ENCODE data around the gene PTPMT1.
"Not testable (repeated sequence)": the region's sequence is repeated elsewhere in the genome, so short reads cannot be mapped to it uniquely, and the experiment has no call there.

PTPMT1 gene

DNA sequence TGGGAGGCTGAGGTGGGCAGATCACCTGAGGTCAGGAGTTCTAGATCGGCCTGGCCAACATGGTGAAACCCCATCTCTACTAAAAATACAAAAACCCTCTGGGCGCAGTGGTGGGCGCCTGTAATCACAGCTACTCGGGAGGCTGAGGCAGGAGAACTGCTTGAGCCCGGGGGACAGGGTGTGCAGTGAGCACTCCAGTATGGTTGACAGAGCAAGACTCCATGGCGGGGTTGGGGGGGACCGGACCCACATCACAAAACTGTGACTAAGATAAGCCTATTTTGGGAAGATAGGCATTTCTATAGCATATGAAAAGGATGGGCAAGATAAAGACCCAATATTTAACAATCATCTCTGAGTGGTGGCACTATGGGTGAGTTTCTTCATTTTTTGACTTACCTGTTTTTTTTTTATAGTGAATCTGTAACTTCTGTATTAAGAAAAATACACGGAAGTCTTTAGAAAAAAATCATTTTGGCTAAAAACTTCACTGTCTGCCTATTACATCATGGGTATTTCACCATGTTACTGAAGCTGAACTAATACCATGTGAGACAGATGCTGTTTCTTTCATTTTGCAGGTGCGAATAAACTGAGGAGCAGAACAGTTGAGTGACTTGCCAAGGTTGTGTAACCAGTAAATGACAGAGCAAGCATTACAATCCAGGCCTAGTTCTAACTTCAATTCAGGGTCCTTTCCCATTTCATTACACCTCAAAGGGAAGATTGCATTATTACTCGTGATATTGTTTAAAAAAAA, 14.9 kb upstream of the PTPMT1 start:
- no peak for DNase-seq

DNA sequence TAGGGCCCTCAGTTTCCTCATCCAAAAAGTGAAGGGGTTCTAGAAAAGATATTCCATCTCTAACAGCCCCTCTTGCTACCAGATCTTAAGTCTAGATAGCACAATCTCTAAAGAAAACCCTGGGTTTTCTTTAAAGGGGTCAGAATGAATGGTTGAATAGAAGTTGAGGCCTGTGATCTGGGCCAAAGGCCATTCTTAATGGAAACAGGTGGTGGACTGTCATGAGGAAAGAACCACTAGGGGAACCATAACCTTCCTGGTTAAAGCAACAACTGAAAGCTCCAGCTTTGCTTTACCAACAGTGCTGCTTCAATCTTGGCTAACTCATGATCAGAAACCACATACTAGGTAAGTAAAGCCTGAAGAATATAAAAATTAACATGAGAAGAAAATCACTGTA, 14.3 kb upstream of the PTPMT1 start:
- no peak for DNase-seq

- DNase-seq, result no peak
These were observed 13.3 kb upstream of the PTPMT1 start for GRCh38 chr11:47552056-47552565.

- peak; percentile 87 for DNase-seq
These were observed 12.6 kb upstream of the PTPMT1 start, which contains the start of gene CELF1 for GRCh38 chr11:47552566-47553405. TSS of gene CELF1 (minus strand) at chr11:47553132. CDS start at chr11:47499523, 53,609 bp downstream.

- DNase-seq, result no peak
These were observed 12.0 kb upstream of the PTPMT1 start for GRCh38 chr11:47553406-47553743.

- DNase-seq, result not testable (repeated sequence)
These were observed 8.4 kb upstream of the PTPMT1 start for GRCh38 chr11:47557004-47557403.

GRCh38 chr11:47558695-47559094, 6.7 kb upstream of the PTPMT1 start:
- no peak for DNase-seq

DNA sequence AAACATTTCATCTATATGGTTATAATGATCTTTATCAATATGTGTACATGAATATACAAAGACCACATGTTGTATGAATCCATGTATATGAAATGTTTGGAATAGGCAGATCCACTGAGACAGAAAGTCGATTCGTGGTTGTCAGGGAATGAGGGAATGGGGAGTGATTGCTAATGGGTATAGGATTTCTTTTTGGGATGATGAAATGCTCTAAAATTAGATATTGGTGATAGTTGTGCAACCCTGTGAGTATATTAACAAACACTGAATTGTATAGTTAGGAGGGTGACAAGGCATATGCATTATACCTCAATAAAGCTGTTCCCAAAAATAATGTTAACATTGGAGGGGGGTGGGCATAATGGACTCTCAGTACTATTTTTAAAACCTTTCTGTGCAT, 5.0 kb upstream of the PTPMT1 start:
- DNase-seq, result no peak

- DNase-seq, result not testable (repeated sequence)
These were observed 3.0 kb upstream of the PTPMT1 start for GRCh38 chr11:47562393-47562792.

DNA sequence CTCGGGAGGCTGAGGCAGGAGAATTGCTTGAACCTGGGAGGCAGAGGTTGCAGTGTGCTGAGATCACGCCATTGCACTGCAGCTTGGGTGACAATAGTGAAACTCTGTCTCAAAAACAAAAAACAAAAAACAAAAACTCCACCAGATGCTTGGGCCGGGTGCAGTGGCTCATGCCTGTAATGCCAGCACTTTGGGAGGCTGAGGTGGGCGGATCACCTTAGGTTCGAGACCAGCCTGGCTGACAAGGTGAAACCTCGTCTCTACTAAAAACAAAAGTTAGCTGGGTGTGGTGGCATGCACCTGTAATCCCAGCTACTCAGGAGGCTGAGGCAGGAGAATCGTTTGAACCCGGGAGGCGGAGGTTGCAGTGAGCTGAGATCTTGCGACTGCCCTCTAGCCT, 1.0 kb upstream of the PTPMT1 start:
- not testable (repeated sequence) for DNase-seq

GRCh38 chr11:47564933-47565339, 463 bp upstream of the PTPMT1 start:
- DNase-seq, result no peak

DNA sequence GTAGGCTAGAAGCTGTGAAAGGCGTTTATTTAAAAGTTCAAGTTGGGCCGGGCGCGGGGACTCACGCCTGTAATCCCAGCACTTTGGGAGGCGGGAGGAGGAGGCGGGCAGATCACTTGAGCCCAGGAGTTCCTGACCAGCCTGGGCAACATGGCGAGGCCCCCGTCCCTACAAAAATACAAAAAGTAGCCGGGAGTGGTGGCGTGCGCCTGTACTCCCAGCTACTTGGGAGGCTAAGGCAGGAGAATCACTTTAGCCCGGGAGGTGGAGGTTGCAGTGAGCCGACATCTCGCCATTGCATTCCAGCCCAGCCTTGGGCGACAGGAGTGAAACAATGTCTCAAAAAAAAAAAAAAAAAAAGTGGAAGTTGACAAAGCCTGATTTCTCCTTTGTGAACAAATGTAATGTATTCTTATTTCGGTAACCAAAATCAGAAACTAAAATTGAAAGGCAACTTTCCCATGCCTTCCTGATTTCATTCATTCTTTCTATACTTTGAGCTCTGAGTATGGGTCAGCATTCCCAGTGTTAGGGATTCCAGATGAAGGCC, 825 bp downstream of the PTPMT1 start:
- no peak for DNase-seq

DNA sequence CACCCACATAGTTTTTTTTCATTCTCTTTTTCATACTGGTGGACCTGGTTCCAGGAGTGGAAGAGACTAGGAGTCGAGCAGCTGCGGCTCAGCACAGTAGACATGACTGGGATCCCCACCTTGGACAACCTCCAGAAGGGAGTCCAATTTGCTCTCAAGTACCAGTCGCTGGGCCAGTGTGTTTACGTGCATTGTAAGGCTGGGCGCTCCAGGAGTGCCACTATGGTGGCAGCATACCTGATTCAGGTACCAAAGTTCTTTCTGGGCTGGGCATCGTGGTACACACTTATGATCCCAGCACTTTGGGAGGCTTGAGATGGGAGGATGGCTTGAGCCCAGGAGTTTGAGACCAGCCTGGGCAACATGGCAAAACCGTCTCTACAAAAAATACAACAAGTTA, 4.2 kb downstream of the PTPMT1 start:
- no peak for DNase-seq

DNA sequence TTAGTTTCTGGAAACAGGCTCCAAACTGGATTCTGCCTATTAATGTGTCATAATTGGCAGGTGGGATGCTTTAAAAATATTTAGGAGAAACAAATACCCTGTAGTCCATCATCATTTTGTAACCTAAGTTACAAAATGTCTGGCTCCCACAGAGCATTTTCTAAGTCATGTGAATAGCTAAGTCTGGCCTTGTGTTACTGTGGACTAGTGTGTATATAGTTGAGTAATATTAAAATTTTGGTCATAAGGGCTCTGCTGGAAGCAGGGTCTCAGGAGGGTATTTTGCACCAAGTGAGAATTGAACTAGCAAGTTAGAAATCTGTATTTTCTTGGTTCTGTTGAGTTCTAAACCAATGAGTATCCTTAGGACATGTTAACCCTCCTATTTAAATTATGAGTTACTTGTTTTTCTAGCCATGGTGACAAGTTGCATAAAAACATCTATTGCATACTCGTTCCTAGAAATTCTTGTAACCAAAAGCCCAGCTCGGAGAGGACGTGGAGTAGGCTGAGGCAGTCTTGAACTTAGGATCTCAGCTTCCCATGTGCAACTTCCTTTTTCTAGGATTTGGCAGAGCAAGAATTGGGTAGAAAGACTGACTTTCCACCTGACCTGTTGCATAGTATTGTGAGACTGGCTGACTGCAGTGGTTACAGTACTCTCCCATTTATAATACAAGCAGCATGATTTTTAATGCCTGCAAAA, 5.4 kb downstream of the PTPMT1 start:
- DNase-seq, result no peak

DNA sequence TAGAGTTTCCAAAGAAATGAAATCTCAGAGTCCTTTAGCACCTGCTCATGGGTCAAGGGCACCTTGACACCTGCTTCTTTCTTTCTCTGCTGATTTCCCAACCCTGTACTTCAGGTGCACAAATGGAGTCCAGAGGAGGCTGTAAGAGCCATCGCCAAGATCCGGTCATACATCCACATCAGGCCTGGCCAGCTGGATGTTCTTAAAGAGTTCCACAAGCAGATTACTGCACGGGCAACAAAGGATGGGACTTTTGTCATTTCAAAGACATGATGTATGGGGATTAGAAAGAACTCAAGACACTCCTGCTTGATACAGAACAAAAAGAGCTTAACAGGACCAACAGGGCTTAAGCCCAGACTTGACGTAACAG, 5.9 kb downstream of the PTPMT1 start:
- no peak for DNase-seq

- DNase-seq, result no peak
These were observed 6.5 kb downstream of the PTPMT1 start for GRCh38 chr11:47571895-47572294.

DNA sequence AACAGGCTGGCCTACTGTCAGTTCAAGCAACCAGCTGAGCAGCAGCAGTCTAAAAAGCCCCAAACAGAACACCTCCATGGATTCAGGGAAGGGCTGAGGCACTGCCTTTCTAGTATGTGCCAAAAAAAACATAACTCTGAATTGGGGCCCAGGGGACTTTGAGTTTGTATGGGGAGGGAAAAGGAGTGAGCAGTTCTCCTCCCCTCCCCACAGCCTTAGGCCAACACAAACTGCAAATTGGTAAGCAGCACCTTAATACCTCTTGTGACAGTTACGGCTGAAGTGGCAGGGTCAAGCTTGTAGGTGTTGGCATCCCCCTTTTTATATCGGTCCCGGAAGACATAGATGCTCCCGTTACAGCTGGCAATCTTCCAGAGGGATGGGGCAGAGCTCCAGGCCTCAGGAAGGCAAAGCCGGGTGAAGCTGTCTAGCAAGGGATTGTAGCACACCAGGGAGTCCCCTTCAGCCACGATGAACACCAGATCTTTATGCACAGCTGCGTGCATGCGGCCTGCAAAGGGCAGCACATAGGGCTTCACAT, 7.4 kb downstream of the PTPMT1 start:
- no peak for DNase-seq

DNA sequence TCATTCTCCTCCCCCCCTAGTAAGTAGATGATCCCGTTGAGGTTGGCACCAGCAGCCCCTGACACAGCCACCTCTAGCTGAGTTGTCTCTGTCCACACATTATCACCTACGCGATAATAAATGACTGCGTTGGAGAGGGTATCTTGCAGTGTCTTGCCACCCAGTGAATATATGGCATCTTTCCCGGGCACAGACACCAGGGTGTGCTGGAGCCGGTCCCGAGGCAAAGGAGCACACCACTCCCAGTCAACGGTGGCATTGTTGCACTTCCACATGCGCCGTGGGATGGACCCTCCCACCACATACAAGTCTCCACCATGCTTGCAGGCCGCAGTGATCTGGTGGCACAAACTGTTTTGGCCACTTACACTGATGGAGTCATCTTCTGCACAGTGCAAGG, 7.9 kb downstream of the PTPMT1 start:
- DNase-seq, result no peak

GRCh38 chr11:47577460-47578041, 12.2 kb downstream of the PTPMT1 start:
- DNase-seq, result no peak

- DNase-seq, result peak; percentile 86
These were observed 13.4 kb downstream of the PTPMT1 start, which contains the start of the genes KBTBD4 and NDUFS3 for GRCh38 chr11:47578524-47579494. TSS of gene KBTBD4 (minus strand) at chr11:47578970. CDS start at chr11:47578951, 19 bp downstream. TSS of gene NDUFS3 (plus strand) at chr11:47579074. CDS start at chr11:47579092, 18 bp downstream.

GRCh38 chr11:47583844-47584243, 18.4 kb downstream of the PTPMT1 start:
- DNase-seq, result no peak
